COR-L47 (cell line): ENCODE data around the gene TMEM169.

Source experiments
- DNase-seq: peaks from one replicate; lab custom pipeline; 2025; lab: John Stamatoyannopoulos, UW

Gene TMEM169

DNA sequence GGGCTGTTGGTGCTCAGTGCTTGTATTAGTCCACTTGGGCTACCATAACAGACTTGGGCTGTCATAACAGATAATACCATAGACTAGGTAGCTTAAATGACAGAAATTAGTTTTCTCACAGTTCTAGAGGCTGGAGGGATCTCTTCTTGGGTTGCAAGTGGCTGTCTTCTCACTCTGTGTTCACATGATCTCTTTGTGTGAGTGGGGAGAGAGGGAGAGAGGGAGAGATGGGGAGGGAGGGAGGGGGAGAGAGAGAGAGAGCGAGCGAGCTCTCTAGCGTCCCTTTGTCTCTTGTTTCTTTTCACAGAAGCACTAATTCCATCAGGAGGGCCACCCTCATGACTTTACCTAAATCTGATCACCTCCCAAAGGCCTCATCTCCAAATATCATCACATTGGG lies 23.0 kb downstream of the TMEM169 start:
- DNase-seq, result no peak

DNA sequence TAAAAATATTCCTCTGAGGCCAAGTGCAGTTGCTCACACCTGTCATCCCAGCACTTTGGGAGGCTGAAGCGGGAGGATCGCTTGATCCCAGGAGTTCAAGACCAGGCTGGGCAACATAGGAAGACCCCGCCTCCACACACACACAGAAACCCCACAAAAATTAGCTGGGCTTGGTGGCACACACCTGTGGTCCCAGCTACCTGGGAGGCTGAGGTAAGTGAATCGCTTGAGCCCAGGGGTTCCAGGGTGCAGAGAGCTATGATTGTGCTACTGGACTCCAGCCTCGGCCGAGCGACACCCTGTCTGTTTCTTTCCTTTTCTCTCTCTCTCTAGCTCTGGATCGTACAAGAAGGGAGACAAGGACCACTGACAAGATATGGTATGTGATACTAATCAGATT lies 25.6 kb downstream of the TMEM169 start:
- no peak for DNase-seq

DNA sequence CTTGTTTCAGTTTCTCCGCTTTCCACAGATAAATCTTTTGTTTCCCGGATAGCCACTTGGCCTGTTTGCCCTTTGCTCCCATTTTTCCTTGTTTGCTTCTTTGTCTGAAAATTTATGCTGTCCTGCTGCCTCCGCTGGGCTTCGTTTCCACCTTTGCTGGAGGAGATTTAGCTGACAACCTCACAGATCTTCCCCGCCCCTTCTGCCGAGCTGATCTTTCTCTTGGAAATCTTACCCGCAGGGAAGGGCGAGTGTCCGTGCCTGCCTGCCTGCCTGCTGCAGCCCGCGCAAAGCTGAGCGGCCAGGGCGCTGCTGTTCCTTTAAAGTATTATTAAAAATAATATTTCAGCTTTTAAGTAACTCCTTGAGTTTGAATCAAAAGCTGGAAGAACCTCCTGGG lies 26.0 kb downstream of the TMEM169 start:
- no peak for DNase-seq

DNA sequence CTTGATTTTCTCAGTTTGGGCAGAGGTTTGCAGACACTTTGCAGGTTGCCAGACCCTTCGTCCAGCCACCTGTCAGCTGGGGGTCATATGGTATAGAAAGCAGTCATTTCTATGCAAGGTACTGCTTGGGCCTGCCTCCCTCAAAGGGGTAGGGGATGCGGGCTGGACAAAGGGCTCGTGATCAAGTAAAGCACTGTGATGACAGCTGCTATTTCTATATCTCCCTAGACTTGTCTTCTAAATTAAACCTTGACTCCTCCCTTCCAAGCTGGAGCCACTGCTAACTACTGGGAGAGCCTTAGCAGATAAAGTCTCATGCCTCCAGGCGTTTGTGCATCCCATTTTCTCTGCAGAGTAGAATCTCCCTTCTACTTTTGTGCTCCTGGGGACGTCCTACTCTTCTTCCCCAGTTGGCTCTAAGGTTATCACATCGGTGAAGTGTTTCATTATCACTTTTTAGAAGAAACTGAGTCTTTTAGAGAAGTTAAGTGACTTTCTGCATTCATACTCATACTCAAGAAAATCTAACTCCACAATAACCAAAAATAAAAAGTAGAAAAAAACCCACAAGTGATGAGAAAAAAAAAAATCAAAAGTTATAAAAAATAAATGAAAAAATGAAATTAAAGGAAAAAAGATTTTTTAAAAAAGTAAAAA lies 26.7 kb downstream of the TMEM169 start:
- DNase-seq, result no peak

DNA sequence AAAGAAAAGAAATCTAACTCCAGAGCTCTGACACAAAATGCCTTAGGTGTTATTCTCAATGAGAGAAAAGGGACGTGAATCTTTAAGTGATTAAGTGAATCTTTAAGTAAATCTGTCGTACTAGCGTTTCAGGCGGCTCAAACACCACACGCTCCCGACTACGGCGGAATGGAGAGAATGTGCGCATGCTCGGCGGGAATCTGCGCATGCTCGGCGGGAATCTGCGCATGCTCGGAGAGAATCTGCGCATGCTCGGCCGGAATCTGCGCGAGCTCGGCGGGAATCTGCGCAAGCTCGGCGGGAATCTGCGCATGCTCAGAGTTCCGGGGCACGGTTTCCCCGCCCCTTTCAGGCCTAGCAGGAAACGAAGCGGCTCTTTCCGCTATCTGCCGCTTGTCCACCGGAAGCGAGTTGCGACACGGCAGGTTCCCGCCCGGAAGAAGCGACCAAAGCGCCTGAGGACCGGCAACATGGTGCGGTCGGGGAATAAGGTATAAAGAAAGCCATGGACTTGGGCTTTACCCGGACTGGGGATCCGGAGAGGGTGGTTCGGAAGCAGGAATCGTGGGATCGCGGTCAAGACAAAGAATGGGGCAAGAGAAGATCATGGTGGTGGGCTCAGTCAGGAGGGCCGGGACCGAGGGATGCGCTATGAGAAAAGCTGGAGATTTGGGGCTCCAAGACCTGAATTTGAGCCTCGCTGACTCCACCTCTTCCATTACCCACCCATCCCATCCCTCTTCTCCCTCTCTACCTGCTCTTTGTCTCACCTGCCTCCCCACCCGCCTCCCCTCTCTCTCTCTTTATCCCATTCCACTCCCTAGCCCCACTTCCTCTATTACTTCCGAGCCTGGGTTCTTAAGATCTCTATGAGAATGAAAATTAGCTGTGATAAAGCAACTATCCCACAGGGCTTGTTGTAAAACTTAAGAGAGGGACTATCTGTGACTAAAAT lies 27.5 kb downstream of the TMEM169 start, which contains the start of gene XRCC5:
Gene XRCC5 (plus strand): TSS at position 382 of the 955 bp plus-strand sequence. CDS start 89 bp downstream, at position 471.
- DNase-seq, result peak; percentile 97

DNA sequence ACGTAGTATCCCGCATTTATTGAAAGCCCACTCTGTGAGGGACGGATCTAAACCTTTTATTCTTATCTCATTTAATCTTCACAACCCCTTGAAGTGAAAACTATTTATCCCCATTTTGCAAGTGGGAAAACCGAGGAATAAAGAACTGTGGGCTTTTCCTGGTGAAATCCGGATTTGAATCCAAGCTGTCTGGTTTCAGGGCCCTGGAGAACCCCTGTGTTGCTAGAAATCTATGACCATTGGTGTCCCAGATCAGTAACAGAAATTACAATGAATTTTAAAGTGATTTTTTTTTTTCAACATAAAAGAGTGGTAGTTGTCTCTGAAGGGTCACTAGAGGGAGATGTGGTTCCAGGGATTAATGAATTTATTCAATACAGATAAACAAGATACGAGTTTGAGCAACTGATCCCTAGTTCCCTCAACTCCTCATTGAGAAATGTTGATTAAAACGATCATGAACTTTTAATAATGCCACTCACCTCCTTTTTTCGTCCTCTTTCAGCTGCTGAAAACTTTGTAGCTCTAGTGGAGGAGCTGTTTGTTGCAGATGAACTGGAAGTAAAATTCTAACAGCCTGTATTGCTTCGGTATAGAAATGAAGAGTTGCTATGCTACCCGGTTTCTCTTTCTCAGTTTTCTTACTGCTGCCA lies 28.4 kb downstream of the TMEM169 start:
- DNase-seq, result no peak

DNA sequence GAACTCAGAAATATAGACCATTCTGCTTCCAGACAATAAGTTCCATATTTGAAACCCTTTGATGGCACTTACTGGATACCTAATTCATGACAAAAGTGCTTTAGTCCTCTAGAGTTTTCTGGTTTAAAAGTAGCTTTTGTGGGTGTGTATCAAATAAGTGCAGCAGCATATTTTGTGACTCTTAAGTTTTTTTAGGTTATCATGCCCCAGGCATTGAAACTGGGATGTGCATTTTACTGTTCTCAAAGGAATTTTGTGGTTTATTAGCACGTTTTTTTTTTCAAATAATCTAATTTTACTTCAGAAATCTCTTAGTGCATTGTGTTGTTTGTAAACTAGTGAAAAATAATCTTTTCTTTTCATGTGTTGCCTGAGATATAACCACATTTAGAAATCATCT lies 28.9 kb downstream of the TMEM169 start:
- no peak for DNase-seq

DNA sequence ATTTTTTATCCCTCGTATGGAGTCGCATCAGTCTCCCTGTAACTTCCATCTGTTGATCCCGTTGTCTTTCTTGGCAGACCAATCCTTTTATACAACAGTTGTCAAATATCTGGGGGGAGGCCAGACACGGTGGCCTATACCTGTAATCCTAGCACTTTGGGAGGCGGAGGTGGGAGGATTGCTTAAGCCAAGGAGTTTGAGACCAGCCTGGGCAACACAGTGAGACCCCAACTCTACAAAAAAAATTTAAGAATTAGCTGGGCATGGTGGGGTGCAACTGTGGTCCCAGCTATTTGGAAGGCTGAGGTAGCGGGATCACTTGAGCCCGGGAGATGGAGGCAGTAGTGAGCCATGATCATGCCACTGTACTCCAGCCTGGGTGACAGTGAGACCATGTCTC lies 29.4 kb downstream of the TMEM169 start:
- no peak for DNase-seq

DNA sequence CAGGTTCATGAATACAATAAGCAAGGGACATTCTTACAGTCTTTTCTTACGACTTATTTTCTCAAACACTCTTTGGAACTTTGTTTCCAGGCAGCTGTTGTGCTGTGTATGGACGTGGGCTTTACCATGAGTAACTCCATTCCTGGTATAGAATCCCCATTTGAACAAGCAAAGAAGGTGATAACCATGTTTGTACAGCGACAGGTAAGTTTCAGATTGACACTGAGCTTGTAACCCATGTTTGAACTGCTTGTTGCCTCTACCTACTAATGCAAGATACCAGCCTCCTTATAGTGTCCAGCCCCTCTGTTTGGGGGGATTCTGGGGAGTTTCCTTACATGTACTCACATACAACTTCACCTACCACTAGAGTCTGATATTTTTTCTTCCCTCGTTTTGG lies 31.2 kb downstream of the TMEM169 start:
- DNase-seq, result no peak

DNA sequence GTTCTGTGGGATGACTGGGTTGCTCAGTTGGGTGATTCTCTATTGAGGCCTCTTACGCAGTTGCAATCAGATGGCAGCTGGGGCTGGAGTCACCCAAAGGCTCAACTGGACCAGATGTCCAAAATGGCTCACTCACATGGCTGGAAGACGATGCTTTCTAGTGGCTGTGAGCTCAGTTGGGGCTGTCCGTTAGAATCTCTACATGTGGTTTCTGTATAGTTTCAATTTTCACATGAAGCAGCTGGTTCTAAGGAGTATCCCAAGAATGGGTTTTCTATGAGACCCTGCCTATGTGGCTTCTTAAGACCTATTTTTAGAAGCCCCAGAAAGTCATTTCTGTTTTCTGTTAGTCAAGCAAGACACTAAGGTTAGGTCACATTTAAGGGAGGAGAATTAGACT lies 31.9 kb downstream of the TMEM169 start:
- DNase-seq, result no peak

DNA sequence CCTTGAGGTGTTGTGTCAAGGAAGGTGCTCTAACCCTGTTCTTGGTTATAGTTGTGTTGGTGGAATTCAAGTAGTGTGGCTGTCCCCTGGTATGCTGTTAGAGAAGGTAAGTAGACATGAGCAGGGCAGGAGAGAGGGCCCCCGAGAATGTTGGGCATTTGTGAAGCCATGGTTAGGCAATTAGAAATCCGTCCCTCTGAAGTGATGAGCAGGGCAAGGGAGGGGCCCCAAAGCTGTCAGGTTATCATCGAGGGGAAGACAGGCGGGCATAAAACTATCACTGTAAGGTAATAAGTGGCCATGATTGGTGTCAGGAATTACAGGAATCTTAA lies 32.6 kb downstream of the TMEM169 start:
- no peak for DNase-seq

DNA sequence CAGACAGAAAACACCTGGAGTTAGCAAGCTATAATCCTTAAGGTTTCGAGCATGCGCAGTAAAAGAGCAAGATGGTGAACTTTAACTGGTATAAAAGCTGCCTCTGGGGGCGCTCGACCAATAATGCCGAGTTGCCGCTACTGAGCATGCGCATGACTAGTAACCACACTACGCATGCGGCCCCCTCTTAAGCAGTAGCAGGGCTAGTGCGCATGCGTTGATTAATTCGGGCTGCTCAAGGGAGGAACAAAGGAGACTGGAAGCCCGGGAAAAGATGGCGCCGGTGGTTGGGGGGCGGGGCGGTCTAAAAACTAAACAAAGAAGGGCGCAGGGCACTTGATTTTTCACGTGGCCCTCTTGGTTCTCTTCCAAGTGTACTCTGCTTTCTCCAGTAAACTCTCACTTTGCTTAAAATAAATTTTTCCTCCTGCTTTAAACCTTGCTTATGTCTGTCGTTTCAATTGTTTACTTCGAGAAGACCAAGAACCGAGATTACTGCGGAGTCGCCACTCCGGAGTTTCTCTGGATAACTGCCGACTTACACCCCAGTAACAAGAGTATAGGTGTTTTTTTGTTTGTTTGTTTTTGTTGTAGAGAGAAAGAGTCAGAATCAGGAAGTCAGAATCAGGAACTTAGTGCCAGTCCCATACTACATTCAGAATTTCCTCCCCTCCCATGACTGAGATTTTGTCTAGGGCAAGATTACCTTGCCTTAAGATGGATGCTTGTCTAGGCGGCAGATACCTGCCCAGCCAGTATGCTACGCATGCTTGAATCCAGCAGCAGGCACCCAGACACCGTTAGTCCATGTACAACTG lies 33.2 kb downstream of the TMEM169 start:
- DNase-seq, result peak; percentile 99

DNA sequence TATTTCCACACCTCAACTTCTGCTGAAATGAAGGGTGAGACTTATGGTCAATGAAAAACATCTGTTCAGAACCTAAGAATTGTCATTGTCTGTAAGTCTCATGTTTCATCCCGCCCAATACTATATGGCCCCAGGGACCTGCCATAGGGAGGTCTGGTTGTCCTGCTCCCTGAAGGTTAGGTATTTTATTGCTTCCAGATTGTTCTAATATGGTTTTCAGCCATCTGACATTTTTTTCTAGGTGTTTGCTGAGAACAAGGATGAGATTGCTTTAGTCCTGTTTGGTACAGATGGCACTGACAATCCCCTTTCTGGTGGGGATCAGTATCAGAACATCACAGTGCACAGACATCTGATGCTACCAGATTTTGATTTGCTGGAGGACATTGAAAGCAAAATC lies 34.7 kb downstream of the TMEM169 start:
- no peak for DNase-seq

DNA sequence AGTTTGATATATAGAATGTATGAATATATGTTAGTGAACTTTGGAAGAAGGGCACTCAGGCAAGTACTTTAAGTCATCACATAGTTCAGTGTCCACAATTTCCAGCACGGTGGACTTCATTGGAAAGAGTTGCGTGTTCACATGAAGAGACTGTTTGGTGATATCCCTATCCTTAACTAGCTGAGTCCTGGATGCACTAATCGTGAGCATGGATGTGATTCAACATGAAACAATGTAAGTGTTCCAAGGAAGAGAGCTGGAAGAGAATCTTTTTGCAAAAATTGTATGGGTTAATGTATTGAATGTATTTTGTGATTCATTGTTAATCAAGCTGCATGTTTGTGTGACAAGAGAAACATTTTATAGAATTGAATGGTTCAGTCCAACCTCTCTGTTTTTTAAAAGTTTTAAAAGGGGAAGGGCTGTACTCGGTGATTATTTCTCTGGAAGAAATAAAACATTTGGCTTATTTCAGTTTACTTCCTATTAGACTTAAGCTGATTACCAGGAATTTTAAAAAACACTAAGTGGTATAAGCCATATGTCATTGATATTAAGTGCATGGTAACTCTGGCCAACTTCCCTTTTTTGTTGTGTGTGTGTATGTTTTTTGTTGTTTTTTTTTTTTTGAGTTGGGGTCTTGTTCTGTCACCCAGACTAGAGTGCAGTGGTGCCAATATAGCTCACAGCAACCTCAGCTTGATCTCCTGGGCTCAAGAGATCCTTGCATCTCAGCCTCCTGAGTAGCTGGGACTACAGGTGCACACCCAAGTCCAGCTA lies 36.0 kb downstream of the TMEM169 start:
- no peak for DNase-seq

DNA sequence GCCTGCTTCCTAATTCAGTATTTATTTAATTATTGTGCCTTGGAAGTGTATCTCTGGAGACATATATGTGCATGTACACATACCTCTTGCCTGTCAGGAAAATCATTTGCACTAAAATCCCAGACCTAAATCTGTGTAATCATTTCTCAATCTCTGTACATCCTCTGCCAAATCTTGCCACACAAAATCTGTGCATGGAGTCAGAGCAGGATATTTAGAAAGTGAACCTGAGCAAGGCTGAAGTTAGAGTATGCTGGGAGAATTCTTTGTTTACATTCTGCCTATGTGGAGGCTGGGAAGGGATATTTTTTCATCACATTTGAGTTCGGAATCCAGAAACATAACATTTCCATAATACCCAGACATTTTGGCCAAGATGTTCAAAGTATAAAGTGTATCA lies 36.8 kb downstream of the TMEM169 start:
- no peak for DNase-seq

DNA sequence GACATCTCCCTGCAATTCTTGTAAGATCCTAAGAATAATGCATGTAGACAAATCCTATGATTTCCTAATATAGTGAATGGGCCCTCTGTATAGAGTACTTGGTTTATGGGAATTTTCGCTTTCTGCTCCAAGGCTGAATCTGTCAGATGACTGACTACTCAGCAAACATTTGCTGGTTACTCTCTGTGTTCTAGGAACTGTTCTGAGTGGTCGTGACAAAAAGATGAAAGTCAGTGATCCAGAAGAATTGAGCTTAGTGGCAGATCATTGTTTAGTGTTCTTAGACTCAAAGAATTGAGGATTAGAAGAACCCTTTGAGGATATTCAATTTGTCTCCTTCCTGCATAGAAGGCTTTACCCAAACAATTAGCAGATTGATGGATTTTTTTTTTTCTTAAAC lies 37.4 kb downstream of the TMEM169 start:
- no peak for DNase-seq

DNA sequence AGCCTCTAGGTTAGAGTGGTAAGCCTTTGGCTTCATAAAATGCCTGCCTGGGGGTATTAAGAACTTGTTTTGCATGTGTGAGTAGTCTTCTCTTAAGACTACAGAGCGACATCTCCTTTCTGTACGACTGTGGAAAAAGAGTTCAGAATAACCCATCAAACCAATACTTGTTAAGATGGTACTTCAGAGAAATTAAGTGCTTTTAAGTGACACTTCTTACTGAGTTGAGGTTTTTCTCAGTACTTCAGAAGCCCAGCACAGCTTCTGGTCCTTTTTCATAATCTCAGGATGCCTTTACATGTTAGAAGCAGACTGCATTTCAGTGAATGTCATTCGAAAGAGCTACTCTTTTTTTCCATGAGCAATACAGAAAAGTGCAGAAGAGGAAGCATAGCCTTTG lies 38.3 kb downstream of the TMEM169 start:
- DNase-seq, result no peak

DNA sequence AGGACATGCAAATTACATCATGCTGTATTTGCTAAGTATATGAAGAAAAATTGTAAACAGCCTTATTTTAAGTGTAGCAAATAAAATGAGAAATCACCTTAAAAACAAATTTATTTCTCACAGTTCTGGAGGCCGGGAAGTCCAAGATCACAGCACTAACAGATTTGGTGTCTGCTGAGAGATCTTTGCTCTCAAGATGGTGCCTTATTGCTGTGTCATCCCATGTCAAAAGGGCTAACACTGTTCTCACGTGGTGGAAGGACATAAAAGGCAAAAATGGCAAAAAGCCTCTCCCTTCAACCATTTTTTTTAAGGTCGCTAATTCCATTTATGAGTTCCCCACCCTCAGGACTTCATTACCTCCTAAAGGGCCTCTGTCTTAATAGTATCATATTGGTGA lies 39.5 kb downstream of the TMEM169 start:
- no peak for DNase-seq

DNA sequence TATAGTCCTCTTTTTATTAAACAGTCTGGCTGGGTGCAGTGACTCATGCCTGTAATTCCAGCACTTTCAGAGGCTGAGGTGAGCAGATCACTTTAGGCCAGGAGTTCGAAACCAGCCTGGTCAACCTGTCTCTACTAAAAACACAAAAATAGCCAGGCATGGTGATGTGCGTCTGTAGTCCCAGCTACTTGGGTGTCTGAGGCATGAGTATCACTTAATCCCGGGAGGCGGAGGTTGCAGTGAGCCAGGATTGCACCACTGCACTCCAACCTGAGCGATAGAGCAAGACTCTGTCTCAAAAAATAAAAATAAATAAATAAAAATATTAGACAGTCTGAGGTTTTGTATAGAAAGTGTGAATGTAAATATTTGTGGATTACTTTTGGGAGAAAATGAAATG lies 45.2 kb downstream of the TMEM169 start:
- DNase-seq, result no peak

DNA sequence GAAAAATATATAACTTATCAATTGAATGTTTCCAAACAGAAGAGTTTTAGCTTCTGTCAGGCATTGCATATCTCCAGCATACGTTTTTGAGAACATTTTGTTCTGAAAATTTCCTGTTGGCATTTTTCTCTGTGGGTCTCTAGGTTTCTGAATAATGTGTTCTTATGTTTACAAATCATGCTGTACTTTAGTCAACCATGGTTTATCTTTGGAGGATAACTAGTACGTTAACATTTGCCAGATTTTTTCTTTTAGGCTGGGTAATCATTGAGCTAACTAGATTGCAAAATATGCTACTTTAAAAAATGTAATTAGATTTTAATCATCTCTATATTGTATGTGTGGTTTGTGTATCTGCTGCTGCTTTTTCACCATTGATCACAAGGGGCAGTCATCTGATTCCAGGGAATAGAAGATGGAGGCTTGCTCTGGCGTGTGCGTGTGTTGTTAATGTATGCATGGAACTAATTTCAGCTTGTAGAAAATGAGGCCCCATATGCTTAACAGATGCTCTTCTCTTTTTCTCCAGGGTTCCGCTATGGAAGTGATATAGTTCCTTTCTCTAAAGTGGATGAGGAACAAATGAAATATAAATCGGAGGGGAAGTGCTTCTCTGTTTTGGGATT lies 48.7 kb downstream of the TMEM169 start:
- no peak for DNase-seq
